OCI-M2 (cell line): Measurements from ENCODE around the gene HBD.
A peak's percentile ranks its signal among the peaks of the same experiment; 100 is the strongest.

Experiments used
- DNase-seq: peaks from one replicate; lab custom pipeline; 2025; ENCODE audit not compliant: unreplicated experiment; lab: John Stamatoyannopoulos, UW

Gene HBD

DNA sequence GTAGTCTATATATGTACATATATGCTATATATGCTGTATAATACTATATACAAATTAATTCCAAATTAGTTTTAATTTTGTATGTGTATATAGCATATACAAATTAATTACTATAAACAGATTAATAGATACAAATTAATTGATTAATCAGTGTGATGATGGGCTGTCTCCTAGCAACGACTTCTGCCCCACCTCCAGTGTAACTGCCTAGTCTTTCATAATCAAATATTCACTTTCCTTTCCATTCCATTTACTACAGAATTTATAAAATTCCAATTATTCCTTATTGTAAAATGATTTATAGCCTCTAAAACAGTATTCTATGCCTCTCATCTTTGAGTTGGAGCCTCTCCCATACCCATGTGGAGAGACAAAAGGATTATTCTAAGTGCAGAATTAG, 976 bp downstream of the HBD start:
- no peak for DNase-seq

DNA sequence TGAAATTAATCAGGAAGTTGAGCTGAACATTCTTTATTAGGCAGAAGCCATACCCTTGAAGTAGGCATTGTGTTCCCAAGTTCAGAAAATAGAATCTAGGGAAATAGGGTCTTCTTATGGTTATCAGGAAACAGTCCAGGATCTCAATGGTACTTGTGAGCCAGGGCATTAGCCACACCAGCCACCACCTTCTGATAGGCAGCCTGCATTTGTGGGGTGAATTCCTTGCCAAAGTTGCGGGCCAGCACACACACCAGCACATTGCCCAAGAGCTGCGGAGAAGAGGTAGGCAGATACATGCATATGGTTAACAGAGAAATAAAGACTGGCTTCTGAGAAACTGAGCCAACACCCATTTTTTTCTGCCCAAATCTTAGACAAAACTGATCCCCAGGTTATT, 1.5 kb downstream of the HBD start:
- no peak for DNase-seq

DNA sequence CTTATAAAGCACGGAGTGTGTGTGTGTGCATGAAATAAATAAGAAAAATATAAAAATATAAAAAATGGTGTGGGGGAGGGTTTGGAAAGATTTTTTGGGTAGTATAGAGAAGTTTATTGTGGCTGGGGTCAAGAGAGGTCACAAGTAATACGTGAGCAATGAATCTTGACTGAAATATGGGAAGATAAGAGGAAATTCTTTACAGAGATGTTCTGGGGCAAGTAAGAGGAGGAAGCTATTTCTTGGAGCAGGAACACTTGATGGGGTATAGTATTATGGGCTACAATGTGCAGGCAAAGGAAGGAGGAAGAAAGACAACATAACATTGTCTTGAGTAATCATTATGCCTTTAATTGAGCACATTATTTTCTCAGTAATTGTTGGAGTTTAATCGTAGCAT, 2.1 kb downstream of the HBD start:
- DNase-seq, result no peak

DNA sequence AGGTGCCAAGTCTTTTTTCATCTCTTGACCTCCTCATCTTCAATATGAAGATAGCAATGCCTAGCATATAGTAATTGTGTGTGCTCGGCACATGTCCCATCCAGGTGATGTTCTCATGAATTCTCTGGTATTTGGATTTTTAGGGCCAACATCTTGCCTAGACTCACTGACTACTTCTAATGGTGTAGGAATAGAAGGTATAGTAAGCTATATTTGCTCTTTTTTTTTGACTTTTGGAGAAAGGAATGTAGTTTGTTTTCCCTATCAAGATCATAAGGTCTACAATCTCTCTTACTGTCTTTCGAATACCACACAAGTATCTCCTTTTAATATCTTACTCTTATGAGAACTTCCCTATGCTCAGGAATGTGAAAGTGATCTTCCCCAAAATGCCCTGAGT, 3.2 kb downstream of the HBD start:
- no peak for DNase-seq

DNA sequence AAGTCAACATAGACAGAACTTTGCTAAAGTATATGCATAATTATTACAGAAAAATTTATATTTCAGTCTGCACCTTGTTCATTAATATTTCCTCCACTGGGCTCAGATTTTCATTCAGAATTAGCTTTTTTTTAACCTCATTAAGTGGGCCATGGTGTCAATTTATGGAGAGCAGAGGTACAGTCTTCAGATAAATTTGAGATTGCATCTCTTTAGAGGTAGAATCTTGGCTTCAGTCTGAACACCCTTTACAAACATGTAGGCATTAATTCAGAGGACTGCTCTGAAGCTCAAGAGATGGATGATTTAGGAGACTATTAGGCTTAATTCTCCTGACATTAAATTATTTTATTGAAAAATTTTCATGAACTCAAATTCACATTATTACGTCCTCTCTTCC, 4.0 kb downstream of the HBD start:
- no peak for DNase-seq

DNA sequence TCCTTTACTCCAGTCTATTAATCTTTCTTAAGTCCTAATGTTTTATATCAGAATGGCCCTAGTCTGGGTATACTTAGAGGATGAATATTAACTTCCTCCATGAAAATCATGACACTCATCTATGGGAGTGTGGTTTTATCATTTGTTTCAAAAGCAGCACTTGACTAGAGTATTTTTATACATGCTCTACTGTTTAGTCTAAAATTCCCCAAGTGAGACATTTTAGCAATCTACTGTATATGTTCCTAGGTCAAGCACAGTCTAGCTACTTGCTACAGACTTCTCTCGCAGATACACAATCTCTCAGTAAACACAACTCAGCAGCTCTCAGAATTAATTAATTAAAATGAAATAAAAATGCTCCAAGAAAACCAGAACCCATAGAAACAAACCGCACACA, 4.5 kb downstream of the HBD start:
- DNase-seq, result no peak

DNA sequence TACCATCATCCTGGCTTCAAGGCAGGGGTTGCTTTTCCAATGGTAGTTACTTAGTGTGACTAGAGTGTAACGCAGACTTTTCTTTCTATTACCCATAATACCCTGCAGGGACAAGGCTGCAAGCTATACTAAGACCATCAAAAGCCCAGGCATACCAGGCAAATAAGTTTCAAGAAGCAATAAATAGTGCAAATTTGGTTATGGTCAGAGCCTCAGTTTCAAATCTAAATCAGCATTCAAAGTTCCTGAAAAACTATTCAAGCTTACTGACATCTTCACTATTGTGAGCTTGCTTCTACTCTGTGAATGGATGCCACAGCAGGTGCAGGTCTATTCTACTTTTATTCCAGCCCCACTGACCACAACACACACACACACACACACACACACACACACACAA, 4.9 kb downstream of the HBD start:
- DNase-seq, result no peak

DNA sequence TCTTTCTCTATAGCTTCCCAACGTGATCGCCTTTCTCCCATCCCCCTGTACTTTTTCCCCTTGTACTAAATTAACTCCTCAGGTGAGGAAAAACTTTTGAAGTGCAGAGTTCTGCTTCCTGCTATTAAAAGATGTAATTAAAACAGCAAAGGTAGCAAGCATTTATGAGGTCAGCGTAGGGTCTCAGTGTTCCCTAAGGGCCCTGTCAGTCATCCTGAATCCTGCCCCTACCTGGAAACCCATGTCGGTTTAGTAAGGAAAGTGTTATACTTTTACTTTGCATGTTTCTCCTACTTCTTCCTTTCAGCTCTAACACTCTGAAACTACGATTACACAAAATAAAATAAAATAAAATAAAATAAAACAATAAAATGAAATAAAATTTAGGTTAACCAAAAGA, 6.2 kb downstream of the HBD start:
- no peak for DNase-seq

DNA sequence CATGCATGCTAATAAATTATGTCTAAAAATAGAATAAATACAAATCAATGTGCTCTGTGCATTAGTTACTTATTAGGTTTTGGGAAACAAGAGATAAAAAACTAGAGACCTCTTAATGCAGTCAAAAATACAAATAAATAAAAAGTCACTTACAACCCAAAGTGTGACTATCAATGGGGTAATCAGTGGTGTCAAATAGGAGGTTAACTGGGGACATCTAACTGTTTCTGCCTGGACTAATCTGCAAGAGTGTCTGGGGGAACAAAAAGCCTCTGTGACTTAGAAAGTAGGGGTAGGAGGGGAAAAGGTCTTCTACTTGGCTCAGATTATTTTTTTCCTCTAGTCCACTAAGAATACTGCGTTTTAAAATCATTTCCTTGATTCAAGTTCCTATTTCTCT, 6.6 kb downstream of the HBD start:
- DNase-seq, result no peak

DNA sequence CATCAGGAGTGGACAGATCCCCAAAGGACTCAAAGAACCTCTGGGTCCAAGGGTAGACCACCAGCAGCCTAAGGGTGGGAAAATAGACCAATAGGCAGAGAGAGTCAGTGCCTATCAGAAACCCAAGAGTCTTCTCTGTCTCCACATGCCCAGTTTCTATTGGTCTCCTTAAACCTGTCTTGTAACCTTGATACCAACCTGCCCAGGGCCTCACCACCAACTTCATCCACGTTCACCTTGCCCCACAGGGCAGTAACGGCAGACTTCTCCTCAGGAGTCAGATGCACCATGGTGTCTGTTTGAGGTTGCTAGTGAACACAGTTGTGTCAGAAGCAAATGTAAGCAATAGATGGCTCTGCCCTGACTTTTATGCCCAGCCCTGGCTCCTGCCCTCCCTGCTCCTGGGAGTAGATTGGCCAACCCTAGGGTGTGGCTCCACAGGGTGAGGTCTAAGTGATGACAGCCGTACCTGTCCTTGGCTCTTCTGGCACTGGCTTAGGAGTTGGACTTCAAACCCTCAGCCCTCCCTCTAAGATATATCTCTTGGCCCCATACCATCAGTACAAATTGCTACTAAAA, 7.5 kb downstream of the HBD start, which contains the start of gene HBB:
HBB (minus strand) TSS at position 340 of the 579 bp plus-strand sequence; CDS start at position 290, 50 bp downstream.
- DNase-seq, result no peak

DNA sequence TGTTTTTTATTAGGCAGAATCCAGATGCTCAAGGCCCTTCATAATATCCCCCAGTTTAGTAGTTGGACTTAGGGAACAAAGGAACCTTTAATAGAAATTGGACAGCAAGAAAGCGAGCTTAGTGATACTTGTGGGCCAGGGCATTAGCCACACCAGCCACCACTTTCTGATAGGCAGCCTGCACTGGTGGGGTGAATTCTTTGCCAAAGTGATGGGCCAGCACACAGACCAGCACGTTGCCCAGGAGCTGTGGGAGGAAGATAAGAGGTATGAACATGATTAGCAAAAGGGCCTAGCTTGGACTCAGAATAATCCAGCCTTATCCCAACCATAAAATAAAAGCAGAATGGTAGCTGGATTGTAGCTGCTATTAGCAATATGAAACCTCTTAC, 8.8 kb downstream of the HBD start:
- no peak for DNase-seq

DNA sequence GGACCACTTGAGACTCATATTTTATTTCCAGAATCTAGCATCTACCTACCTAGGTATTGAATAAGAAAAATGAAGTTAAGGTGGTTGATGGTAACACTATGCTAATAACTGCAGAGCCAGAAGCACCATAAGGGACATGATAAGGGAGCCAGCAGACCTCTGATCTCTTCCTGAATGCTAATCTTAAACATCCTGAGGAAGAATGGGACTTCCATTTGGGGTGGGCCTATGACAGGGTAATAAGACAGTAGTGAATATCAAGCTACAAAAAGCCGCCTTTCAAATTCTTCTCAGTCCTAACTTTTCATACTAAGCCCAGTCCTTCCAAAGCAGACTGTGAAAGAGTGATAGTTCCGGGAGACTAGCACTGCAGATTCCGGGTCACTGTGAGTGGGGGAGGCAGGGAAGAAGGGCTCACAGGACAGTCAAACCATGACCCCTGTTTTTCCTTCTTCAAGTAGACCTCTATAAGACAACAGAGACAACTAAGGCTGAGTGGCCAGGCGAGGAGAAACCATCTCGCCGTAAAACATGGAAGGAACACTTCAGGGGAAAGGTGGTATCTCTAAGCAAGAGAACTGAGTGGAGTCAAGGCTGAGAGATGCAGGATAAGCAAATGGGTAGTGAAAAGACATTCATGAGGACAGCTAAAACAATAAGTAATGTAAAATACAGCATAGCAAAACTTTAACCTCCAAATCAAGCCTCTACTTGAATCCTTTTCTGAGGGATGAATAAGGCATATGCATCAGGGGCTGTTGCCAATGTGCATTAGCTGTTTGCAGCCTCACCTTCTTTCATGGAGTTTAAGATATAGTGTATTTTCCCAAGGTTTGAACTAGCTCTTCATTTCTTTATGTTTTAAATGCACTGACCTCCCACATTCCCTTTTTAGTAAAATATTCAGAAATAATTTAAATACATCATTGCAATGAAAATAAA, 9.5 kb downstream of the HBD start:
- DNase-seq, result no peak

DNA sequence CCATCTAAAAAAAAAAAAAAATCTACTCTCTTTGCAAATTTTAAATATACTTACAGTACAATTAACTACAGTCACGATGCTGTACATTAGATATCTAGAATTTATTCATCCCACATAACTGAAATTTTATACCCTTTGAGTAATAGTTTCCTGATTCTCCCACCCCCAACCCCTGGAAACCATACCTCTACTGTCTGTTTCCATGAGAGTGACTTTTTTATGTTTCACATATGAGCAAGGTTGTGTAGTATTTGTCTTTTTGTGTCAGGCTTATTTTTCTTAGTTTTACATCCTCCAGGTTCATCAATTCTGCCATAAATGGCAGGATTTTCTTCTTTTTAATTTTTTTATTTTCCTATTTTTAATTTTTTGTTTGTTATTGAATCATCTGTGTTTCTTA, 10.6 kb downstream of the HBD start:
- no peak for DNase-seq

DNA sequence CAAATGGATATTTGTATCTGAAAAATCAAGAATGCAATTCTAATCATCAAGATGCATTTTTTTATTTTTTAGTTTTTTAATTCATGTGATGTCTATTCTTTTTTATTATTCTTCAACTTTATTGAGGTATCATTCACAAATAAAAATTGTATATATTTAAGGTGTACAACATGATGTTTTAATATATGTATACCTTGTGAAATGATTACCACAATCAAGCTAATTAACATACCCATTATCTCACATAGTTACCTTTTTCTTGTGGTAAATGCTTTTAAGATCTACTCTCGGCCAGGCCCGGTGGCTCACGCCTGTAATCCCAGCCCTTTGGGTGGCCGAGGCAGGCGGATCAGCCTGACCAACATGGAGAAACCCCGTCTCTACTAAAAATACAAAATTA, 11.1 kb downstream of the HBD start:
- no peak for DNase-seq

DNA sequence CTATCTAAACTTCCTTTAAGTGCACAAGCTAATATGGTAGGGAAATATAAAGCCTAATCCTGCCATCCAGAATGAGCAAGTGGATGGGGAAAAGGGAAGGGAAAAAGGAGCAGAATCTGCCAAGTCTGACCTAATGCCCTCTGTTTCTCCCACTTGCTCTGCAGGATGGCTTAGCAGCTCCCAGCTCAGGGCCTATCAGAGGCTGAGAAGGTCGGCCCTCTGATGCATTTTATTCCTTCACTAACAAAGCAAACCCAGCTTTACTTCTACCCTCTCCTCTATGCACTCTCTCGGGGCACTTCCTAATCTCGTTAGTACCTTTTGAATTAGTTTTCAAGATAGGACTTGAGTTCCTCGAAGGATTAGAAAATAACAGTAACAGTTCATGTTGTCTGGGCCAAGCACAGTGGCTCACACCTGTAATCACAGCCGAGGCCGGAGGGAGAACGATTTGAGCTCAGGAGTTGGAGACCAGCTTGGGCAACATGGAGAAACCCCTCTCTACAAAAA, 23.9 kb downstream of the HBD start:
- DNase-seq, result no peak

DNA sequence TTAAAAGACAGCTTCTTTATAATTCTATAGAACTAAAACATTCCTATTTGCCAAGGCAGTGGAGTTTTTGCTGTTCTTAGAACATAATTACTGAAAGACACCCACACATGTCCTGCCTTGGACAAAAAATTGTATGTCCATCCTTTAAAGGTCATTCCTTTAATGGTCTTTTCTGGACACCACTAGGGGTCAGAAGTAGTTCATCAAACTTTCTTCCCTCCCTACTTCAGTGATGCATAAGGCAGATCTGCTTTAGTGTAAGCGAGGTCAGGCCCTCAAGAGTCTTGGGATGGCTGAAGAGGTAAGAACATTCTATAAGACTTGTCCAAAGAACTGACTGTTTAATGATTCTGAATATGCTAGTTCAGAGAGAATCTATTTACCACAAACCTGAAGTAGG, 29.5 kb downstream of the HBD start:
- DNase-seq, result peak; percentile 70

DNA sequence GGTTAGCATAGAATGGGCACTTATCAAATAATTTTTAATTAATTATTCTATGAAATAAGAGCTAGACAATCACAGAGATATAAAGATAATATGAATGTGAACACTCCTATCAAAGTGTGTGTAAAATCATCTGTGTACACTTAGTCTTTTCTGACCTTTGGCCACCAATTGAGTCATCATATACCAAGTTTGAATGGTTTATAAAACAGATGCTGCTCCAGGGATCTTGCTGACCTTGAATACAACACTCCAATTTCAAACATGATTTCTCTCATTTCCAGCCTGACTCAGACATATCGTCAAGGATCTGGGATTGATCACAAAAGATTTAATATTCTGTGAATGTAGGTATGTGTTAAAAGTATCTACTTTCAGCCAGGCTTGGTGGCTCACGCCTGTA, 30.9 kb downstream of the HBD start:
- DNase-seq, result no peak

DNA sequence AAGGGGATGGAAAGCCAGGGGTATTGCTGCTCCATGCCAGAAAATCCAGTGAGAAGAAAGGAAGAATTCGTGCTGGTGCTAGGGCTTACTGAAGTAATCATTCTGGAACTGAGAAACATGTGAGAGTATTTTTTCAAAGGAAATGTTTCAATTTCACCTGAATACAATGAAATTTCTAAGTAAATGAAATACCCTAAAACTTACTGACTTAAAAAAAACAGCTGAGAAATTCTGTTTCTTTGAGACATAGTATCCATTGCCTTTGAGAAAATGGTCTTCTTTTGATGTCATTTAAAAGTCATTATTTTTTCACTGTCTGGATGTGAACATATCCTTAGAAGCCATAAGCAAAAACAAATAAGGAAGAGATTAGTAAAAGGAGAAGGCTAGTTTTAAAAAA, 33.7 kb downstream of the HBD start, which contains the start of gene OR51V1:
OR51V1 (minus strand) TSS at position 101 of the 400 bp plus-strand sequence; CDS start at position 101, 0 bp downstream.
- no peak for DNase-seq

DNA sequence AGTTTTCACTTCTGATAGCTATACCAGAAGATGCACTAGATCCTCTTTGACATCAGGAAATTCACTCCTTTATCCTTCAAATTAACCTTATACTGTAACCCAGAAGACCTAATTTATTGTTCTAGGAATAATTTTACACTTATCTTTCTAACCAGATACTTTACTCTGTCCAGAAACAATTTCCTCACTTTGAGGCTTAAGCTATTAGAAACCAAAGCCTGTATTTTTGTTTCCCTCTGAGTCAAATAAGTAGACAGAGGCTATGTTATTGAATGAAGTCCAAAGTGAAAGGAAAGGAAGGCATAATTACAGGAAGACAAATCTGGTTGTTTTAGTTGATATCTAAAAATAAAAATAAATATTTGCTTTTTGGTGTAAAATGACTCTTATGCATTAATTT, 36.0 kb downstream of the HBD start:
- DNase-seq, result no peak

DNA sequence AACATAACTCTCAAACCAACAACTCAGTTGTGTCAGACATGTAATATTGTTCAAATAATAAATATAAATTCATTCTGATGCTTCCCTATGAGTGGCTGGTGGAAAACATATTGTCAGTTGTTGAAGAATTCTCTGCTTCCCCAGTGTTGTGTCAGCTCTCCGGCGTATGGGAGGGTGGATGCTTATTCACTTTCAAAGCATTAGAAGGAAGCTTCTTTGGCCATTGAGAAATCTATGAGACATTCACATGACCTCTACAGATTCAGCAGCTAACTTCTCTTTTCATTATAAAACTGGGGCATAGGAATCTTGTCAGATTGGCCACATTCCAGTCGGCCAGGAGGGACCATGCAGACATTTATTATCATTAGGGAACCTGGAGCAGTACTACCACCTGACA, 36.7 kb downstream of the HBD start:
- DNase-seq, result no peak

DNA sequence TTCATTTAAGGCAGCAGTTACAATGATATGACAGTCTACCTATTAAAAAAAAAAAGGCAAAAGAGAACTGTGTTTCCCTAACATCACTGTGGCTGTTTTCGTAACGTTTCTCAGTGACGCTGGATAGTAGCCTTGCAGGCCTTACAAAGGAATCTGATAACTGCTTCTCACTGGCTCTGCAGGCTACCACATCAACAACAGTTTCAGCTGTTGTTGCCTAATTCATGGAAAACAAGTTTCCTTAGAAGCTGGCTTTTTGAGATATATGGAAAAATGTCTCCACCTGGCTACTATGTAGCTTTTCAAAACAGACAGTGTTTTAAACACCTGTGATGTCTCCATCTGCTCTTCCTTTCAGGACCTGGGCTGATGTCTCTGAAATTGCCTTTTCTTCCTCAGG, 37.6 kb downstream of the HBD start:
- no peak for DNase-seq

DNA sequence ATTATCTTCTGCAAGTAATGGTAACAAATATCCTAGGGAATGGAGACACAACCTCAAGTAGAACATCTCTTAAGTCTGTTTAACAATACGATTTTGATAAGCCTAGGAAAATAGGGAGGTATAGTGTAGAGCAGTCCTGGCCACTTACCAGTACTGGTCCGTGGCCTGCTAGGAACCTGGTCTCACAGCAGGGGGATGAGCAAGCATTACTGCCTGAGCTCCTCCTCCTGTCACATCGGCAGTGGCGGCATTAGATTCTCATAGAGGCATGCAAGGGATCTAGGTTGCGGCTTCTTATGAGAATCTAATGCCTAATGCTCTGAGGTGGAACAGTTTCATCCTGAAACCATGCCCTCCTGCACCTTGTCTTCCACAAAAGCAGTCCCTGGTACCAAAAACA, 38.2 kb downstream of the HBD start:
- DNase-seq, result no peak
